ENCODE data around the gene PGAM5. TPM values are rescaled to one million over a fixed set of nuclear protein-coding genes. Genes with fewer than 3 reads are reported as not detected.

PGAM5 gene
- total RNA-seq, 6 donors from 2014 or later = 16.8 to 38.6 (median 23.3) TPM

GRCh38 chr12:132726386-132726785 lies 15.7 kb downstream of the PGAM5 start:
- no peak overlapping the region for H3K27ac ChIP-seq
- no peaks in the 10 kb centered on the region for H3K4me1 ChIP-seq
- no peaks in the 10 kb centered on the region for H3K9me3 ChIP-seq
- TF ChIP-seq EP300 (IDR thresholded peaks at IDR 0.05) (no peak), CTCF (IDR thresholded peaks at IDR 0.05) (no peak), POLR2AphosphoS5 (IDR thresholded peaks at IDR 0.05) (no peak), POLR2A (IDR thresholded peaks at IDR 0.05) (no peak)
- H3K4me3 ChIP-seq = no peak overlapping the region
- no peak for ATAC-seq (ENCODE audit: low FRiP score in 2 of 2)
- H3K27me3 ChIP-seq = no peaks in the 10 kb centered on the region
- 95 to 96% methylated on average over 12 of the region's 12 CpGs for WGBS, 2 donors
- peaks cover 45 to 95% (median 74%) of the 10 kb centered on the region in 4 donors for H3K36me3 ChIP-seq
- DNase-seq = no peak

- 92 to 94% methylated on average over 37 of the region's 37 CpGs for WGBS, 2 donors
- no peaks in the 10 kb centered on the region for H3K9me3 ChIP-seq
- ATAC-seq (ENCODE audit: low FRiP score in 2 of 2) (peak in 1 of 2 donors; percentile 78), DNase-seq (no peak)
- no peaks in the 10 kb centered on the region for H3K27me3 ChIP-seq
- H3K4me3 ChIP-seq = no peak overlapping the region
- no peaks in the 10 kb centered on the region for H3K4me1 ChIP-seq
- no peak overlapping the region for H3K27ac ChIP-seq
- TF ChIP-seq POLR2A (IDR thresholded peaks at IDR 0.05) (no peak), POLR2AphosphoS5 (IDR thresholded peaks at IDR 0.05) (no peak)
- H3K36me3 ChIP-seq = peaks cover 54 to 97% (median 78%) of the 10 kb centered on the region in 4 donors
Observed at GRCh38 chr12:132727091-132727794, 16.6 kb downstream of the PGAM5 start.

- Histone ChIP-seq H3K9me3 (no peaks in the 10 kb centered on the region), H3K27me3 (no peaks in the 10 kb centered on the region), H3K4me3 (no peak overlapping the region), H3K27ac (no peak overlapping the region), H3K36me3 (peaks cover 61 to 97% (median 81%) of the 10 kb centered on the region in 4 donors), H3K4me1 (no peaks in the 10 kb centered on the region)
- no peak for ATAC-seq (ENCODE audit: low FRiP score in 2 of 2)
- 97% methylated on average over 7 of the region's 7 CpGs for WGBS, 2 donors
- DNase-seq = no peak
- TF ChIP-seq POLR2AphosphoS5 (IDR thresholded peaks at IDR 0.05) = no peak
- no peak for TF ChIP-seq POLR2A (IDR thresholded peaks at IDR 0.05)
- no peak for TF ChIP-seq EP300 (IDR thresholded peaks at IDR 0.05)
- no peak for TF ChIP-seq CTCF (IDR thresholded peaks at IDR 0.05)
Observed at GRCh38 chr12:132728502-132728901, 17.9 kb downstream of the PGAM5 start.

GRCh38 chr12:132729541-132730320 lies 19.1 kb downstream of the PGAM5 start:
- H3K27ac ChIP-seq = no peak overlapping the region
- H3K27me3 ChIP-seq = no peaks in the 10 kb centered on the region
- TF ChIP-seq CTCF (IDR thresholded peaks at IDR 0.05) = no peak
- no peak for TF ChIP-seq EP300 (IDR thresholded peaks at IDR 0.05)
- TF ChIP-seq POLR2A (IDR thresholded peaks at IDR 0.05) = no peak
- TF ChIP-seq POLR2AphosphoS5 (IDR thresholded peaks at IDR 0.05) = no peak
- 92% methylated on average over 22 to 24 of the region's 24 CpGs for WGBS, 2 donors
- H3K4me3 ChIP-seq = no peak overlapping the region
- no peak for DNase-seq
- ATAC-seq (ENCODE audit: low FRiP score in 2 of 2) = no peak
- H3K4me1 ChIP-seq = no peaks in the 10 kb centered on the region
- no peaks in the 10 kb centered on the region for H3K9me3 ChIP-seq
- peaks cover 66 to 97% (median 86%) of the 10 kb centered on the region in 4 donors for H3K36me3 ChIP-seq

GRCh38 chr12:132730353-132730752 lies 19.7 kb downstream of the PGAM5 start:
- no peak for ATAC-seq (ENCODE audit: low FRiP score in 2 of 2)
- H3K4me1 ChIP-seq = no peaks in the 10 kb centered on the region
- WGBS, 2 donors = 89 to 98% methylated on average over 10 to 11 of the region's 11 CpGs
- no peak for DNase-seq
- H3K27ac ChIP-seq = no peak overlapping the region
- H3K27me3 ChIP-seq = no peaks in the 10 kb centered on the region
- peaks cover 73 to 97% (median 88%) of the 10 kb centered on the region in 4 donors for H3K36me3 ChIP-seq
- no peak overlapping the region for H3K4me3 ChIP-seq
- H3K9me3 ChIP-seq = no peaks in the 10 kb centered on the region
- TF ChIP-seq POLR2AphosphoS5 (IDR thresholded peaks at IDR 0.05) (no peak), EP300 (IDR thresholded peaks at IDR 0.05) (no peak), POLR2A (IDR thresholded peaks at IDR 0.05) (no peak), CTCF (IDR thresholded peaks at IDR 0.05) (no peak)
